T-cell (primary cell): Measurements from ENCODE around the gene ATG3. TPM values are rescaled to one million over a fixed set of nuclear protein-coding genes. Genes with fewer than 3 reads are reported as not detected.
"Not testable (repeated sequence)": the region's sequence is repeated elsewhere in the genome, so short reads cannot be mapped to it uniquely, and the experiment has no call there.

Experiments used
- ATAC-seq, 4 experiments: fragments of 200-7000 bp in 3 of 4; fragments of 150-1000 bp in 1 of 4; cut with Tn5 transposase; replicated peaks in 1 of 4; 1 replicate in 3 of 4; 2 replicates in 1 of 4; pipeline ENCODE4 v1.10.0; 2021; ENCODE audit warnings: moderate library complexity in 3 of 4, mild to moderate bottlenecking in 2 of 4, moderate number of reproducible peaks in 1 of 4
- CTCF ChIA-PET, 2 donors: fragments of 300-600 bp; sonication (Branson Sonifier 250); formaldehyde crosslinking; loops; one replicate each; lab custom pipeline; 2022; ENCODE audit warnings: antibody characterized with exemption in 2 of 2; lab: Charles Lee
- POLR2A ChIA-PET, 2 donors: fragments of 300-600 bp; sonication (Branson Sonifier 250); formaldehyde crosslinking; loops; one replicate each; lab custom pipeline; 2022; ENCODE audit warnings: antibody characterized with exemption in 2 of 2; lab: Charles Lee
- DNase-seq, 35 experiments: peaks; one replicate each; pipeline versions ENCODE4 v3.0.0 to v3.0.0-alpha.2; 2013 to 2023
- H3K27ac ChIP-seq: one replicate; pipeline ENCODE4 v1.5.1; 2013; ENCODE audit warnings: low read length
- H3K27me3 ChIP-seq, 2 experiments: replicated peaks in 1 of 2; 1 replicate in 1 of 2; 2 replicates in 1 of 2; pipeline versions ENCODE4 v1.6.1 to v1.7.0; 2013; ENCODE audit warnings: low read length in 1 of 2, mixed read lengths in 1 of 2; ENCODE audit not compliant: control insufficient read depth in 2 of 2, insufficient read depth in 2 of 2; ENCODE audit errors: extremely low read depth in 1 of 2
- H3K36me3 ChIP-seq, 2 donors: 1 replicate in 1 of 2; 2 replicates in 1 of 2; pipeline versions ENCODE4 v1.6.1 to v1.7.0; 2013; ENCODE audit warnings: low read length in 1 of 2; ENCODE audit not compliant: control insufficient read depth in 2 of 2, insufficient read depth in 1 of 2; ENCODE audit errors: extremely low read depth in 1 of 2
- H3K4me1 ChIP-seq, 2 experiments: 1 replicate in 1 of 2; 2 replicates in 1 of 2; pipeline versions ENCODE4 v1.6.1 to v1.7.0; 2013; ENCODE audit warnings: low read length in 2 of 2, mixed read lengths in 1 of 2; ENCODE audit not compliant: insufficient read depth in 2 of 2, control insufficient read depth in 1 of 2; ENCODE audit errors: extremely low read depth in 1 of 2
- H3K4me3 ChIP-seq, 2 donors: 1 replicate in 1 of 2; 2 replicates in 1 of 2; pipeline versions ENCODE4 v1.5.1 to v1.7.0; 2013; ENCODE audit warnings: mild to moderate bottlenecking in 2 of 2, low read length in 1 of 2, moderate library complexity in 1 of 2; ENCODE audit not compliant: control insufficient read depth in 1 of 2; ENCODE audit errors: extremely low read depth in 1 of 2
- H3K9me3 ChIP-seq: 2 replicates; pipeline ENCODE4 v1.7.0; 2013
- H3K27ac Mint-ChIP-seq, 2 donors: one replicate each; pipeline ENCODE4 v1.8.0; 2020 to 2021; ENCODE audit warnings: mild to moderate bottlenecking in 2 of 2, mixed read lengths in 2 of 2
- H3K27me3 Mint-ChIP-seq, 2 donors: one replicate each; pipeline ENCODE4 v1.8.0; 2021 to 2022; ENCODE audit warnings: mixed read lengths in 2 of 2
- H3K36me3 Mint-ChIP-seq: one replicate; pipeline ENCODE4 v1.8.0; 2021; ENCODE audit warnings: mixed read lengths
- H3K4me1 Mint-ChIP-seq, 3 donors: one replicate each; pipeline ENCODE4 v1.8.0; 2020 to 2022; ENCODE audit warnings: mixed read lengths in 3 of 3, mild to moderate bottlenecking in 1 of 3
- H3K4me3 Mint-ChIP-seq, 3 donors: one replicate each; pipeline ENCODE4 v1.8.0; 2020 to 2022; ENCODE audit warnings: mild to moderate bottlenecking in 3 of 3, mixed read lengths in 3 of 3, moderate library complexity in 3 of 3
- H3K9me3 Mint-ChIP-seq, 3 donors: one replicate each; pipeline ENCODE4 v1.8.0; 2020 to 2022; ENCODE audit warnings: mixed read lengths in 3 of 3
- WGBS: methylation state at CpG from one replicate; pipeline ENCODE4 v1.1.5; 2013; ENCODE audit warnings: missing lambda C conversion rate; ENCODE audit not compliant: insufficient coverage; 5-methylcytosine and 5-hydroxymethylcytosine counted together
- total RNA-seq, 35 experiments: library from RNA in 6 of 35; stranded (reverse) in 6 of 35; fragments of 120-200 nt in 1 of 35; gene quantifications; one replicate each; pipeline versions ENCODE4 v1.2.1 to v1.2.4 and lab custom pipeline; 2013 to 2026

ATG3 gene
- total RNA-seq, 5 donors from 2014 or later (not counting 1 experiment from before 2014, with no cell fraction given), result 40.5 to 51.1 (median 49.0) TPM

DNA sequence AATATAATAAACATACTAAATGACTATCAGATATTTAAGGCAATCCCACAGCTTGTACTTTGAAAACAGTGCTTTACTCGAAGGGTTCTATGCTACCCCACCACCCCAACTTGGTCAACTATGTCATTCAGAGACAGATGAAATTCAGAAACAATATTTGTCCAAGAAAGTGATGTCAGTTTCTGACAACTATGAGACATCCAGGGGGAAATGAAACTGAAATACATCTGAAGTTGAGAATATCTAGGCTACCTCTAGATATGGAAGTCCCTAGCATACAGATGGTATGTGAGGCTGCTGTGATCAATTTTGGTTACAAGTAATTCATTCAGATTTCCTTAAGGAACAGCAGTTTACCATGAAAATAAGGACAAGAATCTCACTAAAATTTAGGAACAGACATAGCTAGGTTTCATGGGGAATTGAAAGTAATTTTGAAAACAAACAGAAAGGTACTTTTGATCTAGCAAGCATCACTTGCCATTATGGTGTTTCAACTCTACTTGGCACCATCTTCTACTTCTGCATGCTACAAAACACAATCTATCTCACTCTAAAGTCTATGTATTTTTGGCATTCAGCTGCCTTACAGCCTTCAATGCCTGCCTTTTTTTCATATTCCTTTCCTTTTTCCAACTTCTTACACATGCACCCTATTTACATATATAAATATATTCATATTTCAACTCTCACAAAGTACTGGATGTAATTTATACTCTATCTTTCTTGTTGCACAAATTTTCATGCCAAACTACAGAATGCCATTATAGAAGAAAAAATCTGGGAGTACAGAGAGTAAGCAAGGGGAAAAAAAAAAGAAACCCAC, 21.7 kb downstream of the ATG3 start:
- Histone ChIP-seq H3K9me3 (no peaks in the 10 kb centered on the region), H3K36me3 (peaks cover 0 to 33% of the 10 kb centered on the region in 2 donors), H3K27me3 (no peaks in the 10 kb centered on the region), H3K4me3 (no peak overlapping the region), H3K27ac (no peak overlapping the region), H3K4me1 (no peaks in the 10 kb centered on the region)
- WGBS, result no CpG with 5 or more reads among the region's 1 CpG
- Mint-ChIP-seq H3K4me3 (no peak overlapping the region), H3K9me3 (no peaks in the 10 kb centered on the region), H3K4me1 (peaks cover 12 to 24% (median 15%) of the 10 kb centered on the region in 3 donors), H3K36me3 (peaks cover 63% of the 10 kb centered on the region), H3K27ac (peak overlapping the region in 1 of 2 donors; percentile 69), H3K27me3 (no peaks in the 10 kb centered on the region)
- no peak for DNase-seq
- no peak for ATAC-seq
- CTCF ChIA-PET, result interaction anchor here (0.6 to 1.4 kb wide), 3 partner anchors 9 to 429 kb away, joined by 3 read pairs; no protein-coding TSS in a partner anchor
- POLR2A ChIA-PET, result interaction anchor here in 1 of 2 donors (0.6 kb wide), 2 partner anchors 75 to 219 kb away, joined by 3 read pairs; no protein-coding TSS in a partner anchor

GRCh38 chr3:112531358-112531781, 30.4 kb downstream of the ATG3 start:
- DNase-seq, result peak in 1 of 35 experiments; percentile 60
- H3K4me1 ChIP-seq, result no peaks in the 10 kb centered on the region
- H3K9me3 ChIP-seq, result no peaks in the 10 kb centered on the region
- H3K27me3 ChIP-seq, result no peaks in the 10 kb centered on the region
- Mint-ChIP-seq H3K4me3 (no peak overlapping the region), H3K36me3 (peaks cover 42% of the 10 kb centered on the region), H3K9me3 (no peaks in the 10 kb centered on the region), H3K4me1 (peaks cover 0 to 4% (median 3%) of the 10 kb centered on the region in 3 donors), H3K27me3 (no peaks in the 10 kb centered on the region), H3K27ac (peak overlapping the region; percentile 57 to 75)
- no peak overlapping the region for H3K27ac ChIP-seq
- CTCF ChIA-PET, result interaction anchor here (0.7 to 1.2 kb wide), 12 partner anchors 9 to 420 kb away, joined by 3 to 25 read pairs (median 4); partner anchors contain the start of gene SLC9C1 (in 1 of the 2)
- no peak overlapping the region for H3K4me3 ChIP-seq
- ATAC-seq, result no peak
- POLR2A ChIA-PET, result no interaction called here
- WGBS, result no CpG with 5 or more reads among the region's 1 CpG
- peaks cover 3 to 51% of the 10 kb centered on the region in 2 donors for H3K36me3 ChIP-seq

GRCh38 chr3:112530573-112530972, 31.2 kb downstream of the ATG3 start:
- Histone ChIP-seq H3K4me3 (no peak overlapping the region), H3K27me3 (no peaks in the 10 kb centered on the region), H3K9me3 (no peaks in the 10 kb centered on the region), H3K36me3 (peaks cover 3 to 49% of the 10 kb centered on the region in 2 donors), H3K27ac (no peak overlapping the region), H3K4me1 (no peaks in the 10 kb centered on the region)
- Mint-ChIP-seq H3K9me3 (no peaks in the 10 kb centered on the region), H3K27me3 (no peaks in the 10 kb centered on the region), H3K27ac (no peak overlapping the region), H3K4me1 (peaks cover 0 to 4% (median 3%) of the 10 kb centered on the region in 3 donors), H3K36me3 (peaks cover 36% of the 10 kb centered on the region), H3K4me3 (no peak overlapping the region)
- no peak for DNase-seq
- ATAC-seq, result no peak
- no CpG with 5 or more reads among the region's 3 CpGs for WGBS
- CTCF ChIA-PET, result interaction anchor here (0.7 to 1.2 kb wide), 10 partner anchors 10 to 419 kb away, joined by 3 to 25 read pairs (median 5); partner anchors contain the start of gene SLC9C1 (in 1 of the 2)
- POLR2A ChIA-PET, result no interaction called here

- H3K9me3 ChIP-seq, DNase-seq, H3K27me3 ChIP-seq, H3K4me3 Mint-ChIP-seq, H3K4me3 ChIP-seq, H3K27ac ChIP-seq, H3K27me3 Mint-ChIP-seq, POLR2A ChIA-PET, H3K4me1 Mint-ChIP-seq, H3K9me3 Mint-ChIP-seq, H3K4me1 ChIP-seq, ATAC-seq: not testable (repeated sequence)
- H3K36me3 ChIP-seq, result peaks cover 3 to 17% of the 10 kb centered on the region in 2 donors
- peaks cover 15% of the 10 kb centered on the region for H3K36me3 Mint-ChIP-seq
- CTCF ChIA-PET, result interaction anchor here in 1 of 2 donors (0.6 kb wide), 1 partner anchor 211 kb away, joined by 3 read pairs; no protein-coding TSS in a partner anchor
- H3K27ac Mint-ChIP-seq, result peak overlapping the region in 1 of 2 donors; percentile 71
- no CpG with 5 or more reads among the region's 6 CpGs for WGBS
These were observed 37.6 kb downstream of the ATG3 start for GRCh38 chr3:112524127-112524526.

GRCh38 chr3:112519424-112520001, 42.2 kb downstream of the ATG3 start:
- no peaks in the 10 kb centered on the region for H3K9me3 Mint-ChIP-seq
- peaks cover 5% of the 10 kb centered on the region for H3K36me3 Mint-ChIP-seq
- POLR2A ChIA-PET, result interaction anchor here in 1 of 2 donors (0.8 kb wide), 1 partner anchor 113 kb away, joined by 3 read pairs; no protein-coding TSS in a partner anchor
- Histone ChIP-seq H3K27ac (no peak overlapping the region), H3K27me3 (no peaks in the 10 kb centered on the region), H3K36me3 (no peaks in the 10 kb centered on the region), H3K9me3 (no peaks in the 10 kb centered on the region), H3K4me1 (peaks cover 0 to 7% of the 10 kb centered on the region in 2 experiments), H3K4me3 (no peak overlapping the region)
- no peaks in the 10 kb centered on the region for H3K27me3 Mint-ChIP-seq
- no peak overlapping the region for H3K27ac Mint-ChIP-seq
- ATAC-seq, result peak; percentile 73 to 85 (median 80)
- peaks cover 19 to 23% (median 20%) of the 10 kb centered on the region in 3 donors for H3K4me1 Mint-ChIP-seq
- no peak overlapping the region for H3K4me3 Mint-ChIP-seq
- DNase-seq, result peak in 22 of 35 experiments; percentile 1 to 76 (median 26)
- WGBS, result no CpG with 5 or more reads among the region's 2 CpGs
- CTCF ChIA-PET, result interaction anchor here (0.5 to 3.2 kb wide), 22 partner anchors 12 to 408 kb away, joined by 3 to 29 read pairs (median 5); partner anchors contain the start of genes SLC9C1 (in 2 of the 2), BTLA (in 1 of the 2) and CD200 (in 1 of the 2)

- H3K27me3 Mint-ChIP-seq, H3K27ac Mint-ChIP-seq, H3K4me1 ChIP-seq, H3K27me3 ChIP-seq, H3K9me3 Mint-ChIP-seq, H3K27ac ChIP-seq, H3K4me3 Mint-ChIP-seq, H3K36me3 ChIP-seq, H3K4me3 ChIP-seq, H3K9me3 ChIP-seq, POLR2A ChIA-PET, H3K36me3 Mint-ChIP-seq: not testable (repeated sequence)
- no CpG with 5 or more reads among the region's 3 CpGs for WGBS
- peaks cover 22 to 23% (median 23%) of the 10 kb centered on the region in 3 donors for H3K4me1 Mint-ChIP-seq
- CTCF ChIA-PET, result interaction anchor here (0.9 to 3.2 kb wide), 10 partner anchors 19 to 407 kb away, joined by 3 to 29 read pairs (median 4); partner anchors contain the start of genes SLC9C1 (in 2 of the 2) and BTLA (in 1 of the 2)
- peak in 1 of 35 experiments; percentile 21 for DNase-seq
- ATAC-seq, result peak in 1 of 4 experiments; percentile 12
These were observed 42.8 kb downstream of the ATG3 start for GRCh38 chr3:112518970-112519369.
